HG02571 (cell line): ENCODE results near the gene CD38.
"Not testable (repeated sequence)": the region's sequence is repeated elsewhere in the genome, so short reads cannot be mapped to it uniquely, and the experiment has no call there.

Experiments used
- ATAC-seq: cut with Tn5 transposase; IDR thresholded peaks from one replicate; pipeline ENCODE4 v1.9.1; 2021; ENCODE audit warnings: mild to moderate bottlenecking, moderate library complexity; ENCODE audit not compliant: unreplicated experiment

The CD38 gene

GRCh38 chr4:15778289-15779241 is at the start of gene CD38:
CD38 (plus strand) TSS chr4:15778328; CDS start chr4:15778415, 87 bp downstream.
- ATAC-seq: peak; percentile 72

- no peak for ATAC-seq
These were observed 48.1 kb upstream of the CD38 start for GRCh38 chr4:15729910-15730533.

- ATAC-seq: not testable (repeated sequence)
These were observed 45.1 kb upstream of the CD38 start for GRCh38 chr4:15733061-15733460.

- ATAC-seq: no peak
These were observed 42.6 kb upstream of the CD38 start for GRCh38 chr4:15735536-15735935.

GRCh38 chr4:15736514-15737050 is 41.5 kb upstream of the CD38 start:
- no peak for ATAC-seq

GRCh38 chr4:15737255-15737654 is 40.9 kb upstream of the CD38 start:
- ATAC-seq: no peak

- no peak for ATAC-seq
These were observed 39.3 kb upstream of the CD38 start for GRCh38 chr4:15738877-15739276.

- no peak for ATAC-seq
These were observed 37.2 kb upstream of the CD38 start for GRCh38 chr4:15740764-15741404.

GRCh38 chr4:15742083-15742582 is 36.0 kb upstream of the CD38 start:
- no peak for ATAC-seq

- no peak for ATAC-seq
These were observed 35.5 kb upstream of the CD38 start for GRCh38 chr4:15742637-15743036.

- ATAC-seq: no peak
These were observed 34.0 kb upstream of the CD38 start for GRCh38 chr4:15744016-15744545.

GRCh38 chr4:15746110-15746509 is 32.0 kb upstream of the CD38 start:
- no peak for ATAC-seq

- ATAC-seq: no peak
These were observed 29.1 kb upstream of the CD38 start for GRCh38 chr4:15749001-15749400.

GRCh38 chr4:15751153-15751552 is 27.0 kb upstream of the CD38 start:
- no peak for ATAC-seq

- ATAC-seq: no peak
These were observed 25.0 kb upstream of the CD38 start for GRCh38 chr4:15753081-15753480.

- ATAC-seq: no peak
These were observed 24.3 kb upstream of the CD38 start for GRCh38 chr4:15753786-15754185.

- no peak for ATAC-seq
These were observed 23.8 kb upstream of the CD38 start for GRCh38 chr4:15754323-15754722.

GRCh38 chr4:15755321-15756155 is 22.6 kb upstream of the CD38 start:
- peak; percentile 26 for ATAC-seq

GRCh38 chr4:15756361-15756861 is 21.7 kb upstream of the CD38 start:
- peak; percentile 76 for ATAC-seq

GRCh38 chr4:15757054-15757453 is 21.1 kb upstream of the CD38 start:
- ATAC-seq: no peak
